Activated CD8-positive, alpha-beta memory T cell treated with anti-CD3 and anti-CD28 coated beads for 48 hours (primary cell): ENCODE data around the gene TCF12.

Source experiments
- DNase-seq, 3 experiments: peaks; one replicate each; pipeline ENCODE4 v3.0.0-alpha.2; 2020; ENCODE audit warnings: low read depth in 2 of 3, low spot score in 2 of 3

TCF12 gene

GRCh38 chr15:57205996-57206395, 287.6 kb downstream of the TCF12 start:
- DNase-seq: no peak

DNA sequence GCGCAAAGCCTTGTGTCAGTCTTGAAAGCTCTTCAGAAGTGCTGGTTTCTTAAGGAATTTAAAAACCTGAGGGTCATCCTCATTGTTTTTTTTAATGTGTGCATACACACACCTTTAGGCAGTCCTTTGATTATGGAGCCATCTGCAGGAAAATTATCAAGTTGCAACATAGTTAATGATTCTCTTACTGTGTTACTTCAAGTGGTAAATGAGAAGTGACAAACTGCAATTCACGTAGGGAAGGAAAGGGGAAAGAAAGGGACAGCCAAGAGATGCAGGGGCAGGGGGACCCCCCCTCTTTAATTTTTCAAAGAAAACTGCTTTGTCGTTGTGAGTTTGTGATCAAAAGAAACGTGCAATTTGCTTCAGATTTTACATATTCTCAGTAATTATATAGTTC, 295.4 kb downstream of the TCF12 start:
- DNase-seq: no peak

- no peak for DNase-seq
Measured at GRCh38 chr15:57215326-57215725, 296.9 kb downstream of the TCF12 start.

- no peak for DNase-seq
Measured at GRCh38 chr15:57215881-57216280, 297.4 kb downstream of the TCF12 start.

DNA sequence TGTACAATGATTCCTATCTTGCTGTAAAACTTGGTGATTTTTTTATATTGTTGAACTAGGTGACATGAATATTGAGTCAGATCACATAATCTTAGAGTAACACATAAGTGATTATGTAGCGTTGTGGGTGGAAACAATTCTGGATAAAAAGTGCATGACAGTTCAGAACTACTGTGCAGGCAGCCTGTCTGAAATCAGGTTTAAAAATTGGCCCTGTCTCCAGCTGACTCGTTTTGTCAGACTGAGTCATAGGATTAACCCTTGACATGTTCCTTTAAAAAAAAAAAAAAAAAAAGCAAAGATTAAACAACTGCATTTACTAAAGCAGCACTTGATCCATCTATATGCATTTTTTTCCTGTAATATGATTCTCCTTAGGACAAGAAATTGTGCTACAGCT, 297.8 kb downstream of the TCF12 start:
- DNase-seq: no peak

GRCh38 chr15:57217778-57218598, 299.5 kb downstream of the TCF12 start:
- no peak for DNase-seq

DNA sequence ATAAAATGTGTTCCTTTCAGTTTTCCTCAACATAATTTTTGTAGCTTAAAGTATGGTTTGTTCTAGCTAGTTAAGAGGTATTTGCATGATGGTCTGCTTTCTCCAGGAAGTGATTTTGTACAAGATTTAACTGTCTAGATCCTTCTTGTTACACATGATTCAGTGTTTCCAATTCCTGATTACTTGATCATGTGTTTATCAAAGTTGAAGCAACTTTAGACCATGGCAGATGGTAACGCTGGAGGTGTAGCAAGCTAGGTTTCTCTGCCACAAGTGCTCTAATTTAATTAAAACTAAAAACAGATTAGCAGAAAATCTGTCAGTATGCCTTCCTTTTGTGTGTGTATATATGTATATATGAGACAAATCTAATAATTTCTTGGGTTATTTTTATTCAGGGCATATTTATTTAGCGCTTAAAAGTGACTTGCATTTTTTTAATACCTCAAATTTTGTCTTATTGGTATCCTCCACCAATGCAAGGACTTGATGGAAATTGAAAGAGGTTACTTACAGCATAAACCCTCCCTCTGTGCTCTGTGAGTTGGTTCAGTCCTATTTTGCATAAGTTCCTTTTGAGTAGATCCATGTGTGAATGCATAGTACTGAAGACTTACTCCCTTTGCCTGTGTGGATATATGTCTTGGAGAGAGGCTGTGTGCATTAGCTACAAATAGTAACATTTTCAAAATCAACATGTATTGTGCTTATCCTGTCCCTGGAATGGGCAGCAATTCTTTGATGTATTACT, 300.6 kb downstream of the TCF12 start:
- DNase-seq: no peak

DNA sequence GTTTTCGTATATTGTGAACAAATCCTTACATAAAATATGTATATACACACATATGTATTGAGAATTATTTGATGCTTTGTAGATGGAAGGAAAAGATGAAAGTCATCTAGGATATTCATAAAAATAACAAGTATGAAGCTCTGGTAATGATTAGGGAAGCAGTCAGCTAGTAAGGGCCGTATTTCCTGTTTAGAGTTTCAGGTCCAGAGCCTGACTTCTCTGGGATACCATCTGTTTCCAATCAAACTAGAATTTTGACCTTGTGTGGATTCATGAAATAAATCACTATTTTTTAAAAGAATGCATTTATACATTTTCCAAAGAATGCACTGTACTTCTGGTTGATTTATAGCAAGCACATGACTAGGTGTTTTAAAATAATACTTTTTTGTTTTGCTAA, 301.8 kb downstream of the TCF12 start:
- DNase-seq: no peak

DNA sequence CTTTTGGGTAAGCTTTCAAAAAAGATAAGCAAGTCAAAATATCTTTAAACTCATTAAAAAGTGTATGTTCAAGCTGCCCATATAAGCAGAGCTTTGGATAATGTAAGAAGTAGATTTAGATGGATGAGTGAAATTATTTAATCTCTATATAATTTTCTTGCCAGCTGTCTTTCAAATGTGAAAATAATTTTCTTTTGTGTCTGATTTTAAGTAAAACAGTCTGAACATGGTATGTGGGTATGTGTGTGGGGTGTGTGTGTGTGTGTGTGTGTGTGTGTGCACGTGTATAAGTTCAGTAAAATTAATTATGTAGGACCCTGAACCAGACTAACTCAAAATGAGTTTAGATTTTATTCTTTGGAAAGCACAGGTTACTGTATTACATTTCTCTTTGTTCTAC, 302.7 kb downstream of the TCF12 start:
- no peak for DNase-seq

DNA sequence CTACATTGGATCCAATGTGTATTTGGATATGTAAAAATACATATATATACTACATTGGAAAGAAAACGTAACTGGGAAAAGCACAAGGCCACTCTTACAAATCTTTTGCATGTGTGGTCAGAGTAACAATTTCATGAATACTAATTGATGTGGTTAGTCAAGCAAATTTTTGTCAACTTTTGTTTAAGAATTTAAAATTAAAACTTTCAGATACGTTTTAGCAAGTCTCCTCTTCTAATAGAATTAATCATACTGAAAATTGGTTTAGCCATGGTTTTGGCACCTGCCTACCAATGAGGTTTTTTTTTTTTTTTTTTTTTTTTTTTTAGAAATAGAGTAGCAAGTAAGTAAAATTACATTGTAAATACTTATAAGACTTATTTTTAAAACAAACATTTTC, 304.9 kb downstream of the TCF12 start:
- no peak for DNase-seq

- no peak for DNase-seq
Measured at GRCh38 chr15:57223887-57224286, 305.4 kb downstream of the TCF12 start.

GRCh38 chr15:57224664-57225063, 306.2 kb downstream of the TCF12 start:
- DNase-seq: no peak

- no peak for DNase-seq
Measured at GRCh38 chr15:57227166-57227565, 308.7 kb downstream of the TCF12 start.

DNA sequence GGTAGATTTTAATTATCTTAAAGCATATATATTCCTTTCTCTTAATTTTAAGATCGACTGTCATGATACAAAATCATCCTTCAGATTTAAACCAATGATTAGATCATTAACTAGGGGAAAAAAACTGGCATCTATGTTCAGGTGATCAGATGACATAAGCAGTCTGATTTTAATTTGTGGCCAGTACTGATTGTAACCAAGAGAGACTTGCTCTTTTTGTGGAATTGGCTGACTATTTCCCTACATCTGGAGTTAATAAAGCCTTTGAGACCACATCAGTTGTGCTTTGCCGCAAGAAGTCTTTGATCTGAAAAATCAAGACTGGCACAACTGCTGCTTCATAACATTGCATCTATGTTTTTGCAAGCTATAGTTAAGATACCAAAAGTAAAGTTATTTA, 309.5 kb downstream of the TCF12 start:
- no peak for DNase-seq

- no peak for DNase-seq
Measured at GRCh38 chr15:57228395-57228794, 310.0 kb downstream of the TCF12 start.

DNA sequence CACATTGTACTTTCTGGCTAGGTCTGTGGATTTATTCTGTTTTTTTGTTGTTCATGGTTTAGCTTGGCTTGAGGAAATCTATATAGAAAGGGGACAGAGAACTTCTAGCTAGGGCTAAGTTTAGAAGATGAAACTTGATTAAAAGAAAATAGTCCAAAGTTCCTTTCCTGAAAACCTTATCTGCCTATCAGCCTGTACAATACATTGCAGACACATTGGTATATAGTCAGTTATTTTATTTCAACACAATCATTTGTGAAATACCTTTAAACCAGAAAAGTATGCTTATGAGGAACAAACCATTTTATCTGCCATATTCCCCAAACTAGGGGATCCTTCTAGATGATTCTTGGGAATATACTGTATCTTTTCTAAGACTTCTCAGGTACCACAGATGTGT, 310.6 kb downstream of the TCF12 start:
- DNase-seq: no peak

GRCh38 chr15:57231559-57231958, 313.1 kb downstream of the TCF12 start:
- DNase-seq: no peak

- no peak for DNase-seq
Measured at GRCh38 chr15:57234156-57234555, 315.7 kb downstream of the TCF12 start.

- no peak for DNase-seq
Measured at GRCh38 chr15:57235186-57235585, 316.7 kb downstream of the TCF12 start.

GRCh38 chr15:57235873-57236272, 317.4 kb downstream of the TCF12 start:
- no peak for DNase-seq

GRCh38 chr15:57236561-57237300, 318.3 kb downstream of the TCF12 start:
- no peak for DNase-seq

- no peak for DNase-seq
Measured at GRCh38 chr15:57237301-57237642, 318.8 kb downstream of the TCF12 start.
